Neuronal stem cell (in vitro differentiated cells): ENCODE data around the gene ADRA1B.

Source experiments
- DNase-seq: peaks from one replicate; pipeline ENCODE4 v3.0.0-alpha.2; 2013; ENCODE audit warnings: low spot score
- H2AFZ ChIP-seq: one replicate; pipeline ENCODE4 v1.6.1; 2013; ENCODE audit warnings: mild to moderate bottlenecking, low read length, inconsistent platforms
- H2AK5ac ChIP-seq: 2 replicates; pipeline ENCODE4 v1.6.1; 2013; ENCODE audit warnings: low read depth, mild to moderate bottlenecking, inconsistent platforms, low read length, moderate library complexity, mixed read lengths
- H2BK120ac ChIP-seq: 2 replicates; pipeline ENCODE4 v1.6.1; 2013; ENCODE audit warnings: low read depth, mild to moderate bottlenecking, inconsistent platforms, low read length, moderate library complexity, mixed read lengths
- H2BK12ac ChIP-seq: one replicate; pipeline ENCODE4 v1.6.1; 2013; ENCODE audit warnings: low read length, inconsistent platforms
- H2BK15ac ChIP-seq: 2 replicates; pipeline ENCODE4 v1.6.1; 2013; ENCODE audit warnings: mild to moderate bottlenecking, low read length, inconsistent platforms, mixed read lengths
- H2BK5ac ChIP-seq: one replicate; pipeline ENCODE4 v1.6.1; 2013; ENCODE audit warnings: inconsistent platforms, mild to moderate bottlenecking, low read length, moderate library complexity
- H3K14ac ChIP-seq: one replicate; pipeline ENCODE4 v1.6.1; 2013; ENCODE audit warnings: low read length, inconsistent platforms
- H3K18ac ChIP-seq: 2 replicates; pipeline ENCODE4 v1.6.1; 2013; ENCODE audit warnings: low read length, inconsistent platforms
- H3K23ac ChIP-seq: 2 replicates; pipeline ENCODE4 v1.6.1; 2013; ENCODE audit warnings: low read depth, mild to moderate bottlenecking, mixed read lengths, low read length, inconsistent platforms; ENCODE audit not compliant: poor library complexity
- H3K27ac ChIP-seq: replicated peaks from 3 replicates; pipeline ENCODE4 v1.5.1; 2013; ENCODE audit warnings: low read length, inconsistent platforms
- H3K27me3 ChIP-seq, 3 experiments: 2 replicates each; pipeline ENCODE4 v1.6.1; 2013; ENCODE audit warnings: low read length in 3 of 3, mild to moderate bottlenecking in 2 of 3, inconsistent platforms in 1 of 3, low read depth in 1 of 3, mixed read lengths in 1 of 3, moderate library complexity in 1 of 3; ENCODE audit not compliant: control insufficient read depth in 3 of 3, insufficient read depth in 3 of 3
- H3K36me3 ChIP-seq, 2 donors: replicated peaks in 1 of 2; 2 replicates each; pipeline ENCODE4 v1.6.1; 2013; ENCODE audit warnings: low read length in 2 of 2; ENCODE audit not compliant: control insufficient read depth in 2 of 2, insufficient read depth in 2 of 2
- H3K4ac ChIP-seq: 2 replicates; pipeline ENCODE4 v1.6.1; 2013; ENCODE audit warnings: inconsistent platforms, mild to moderate bottlenecking, low read length, moderate library complexity
- H3K4me1 ChIP-seq, 2 donors: 1 replicate in 1 of 2; 2 replicates in 1 of 2; pipeline ENCODE4 v1.6.1; 2013; ENCODE audit warnings: low read length in 2 of 2, low read depth in 1 of 2; ENCODE audit not compliant: control insufficient read depth in 2 of 2, insufficient read depth in 1 of 2
- H3K4me2 ChIP-seq: one replicate; pipeline ENCODE4 v1.6.1; 2013; ENCODE audit warnings: mild to moderate bottlenecking, low read length, inconsistent platforms; ENCODE audit not compliant: insufficient read depth, poor library complexity, severe bottlenecking
- H3K4me3 ChIP-seq, 2 donors: 2 replicates each; pipeline ENCODE4 v1.5.1; 2013; ENCODE audit warnings: low read length in 2 of 2, mild to moderate bottlenecking in 2 of 2, inconsistent platforms in 1 of 2, moderate library complexity in 1 of 2
- H3K79me1 ChIP-seq: one replicate; pipeline ENCODE4 v1.6.1; 2013; ENCODE audit warnings: low read depth, mild to moderate bottlenecking, inconsistent platforms, low read length, moderate library complexity
- H3K9ac ChIP-seq: one replicate; pipeline ENCODE4 v1.6.1; 2013; ENCODE audit warnings: mild to moderate bottlenecking, low read depth, low read length, inconsistent platforms; ENCODE audit not compliant: poor library complexity
- H3K9me3 ChIP-seq, 2 donors: replicated peaks in 1 of 2; 2 replicates each; pipeline versions ENCODE3 to v1.6.1; 2013; ENCODE audit warnings: low read length in 2 of 2, mild to moderate bottlenecking in 2 of 2, inconsistent platforms in 1 of 2, low read depth in 1 of 2, mixed read lengths in 1 of 2, moderate library complexity in 1 of 2; ENCODE audit not compliant: control insufficient read depth in 2 of 2, insufficient read depth in 1 of 2
- H4K8ac ChIP-seq: one replicate; pipeline ENCODE4 v1.6.1; 2013; ENCODE audit warnings: low read depth, mild to moderate bottlenecking, inconsistent platforms, low read length, moderate library complexity
- H4K91ac ChIP-seq: one replicate; pipeline ENCODE4 v1.6.1; 2013; ENCODE audit warnings: low read length, low read depth, mild to moderate bottlenecking, inconsistent platforms; ENCODE audit not compliant: poor library complexity
- WGBS, 2 donors: extraction: QIAGEN DNeasy Blood & Tissue Kit; methylation state at CpG; one replicate each; pipeline ENCODE4 v1.1.7; 2013; ENCODE audit warnings: missing lambda C conversion rate in 2 of 2, mixed read lengths in 1 of 2; ENCODE audit not compliant: insufficient read length in 2 of 2, insufficient replicate concordance in 1 of 2; ENCODE audit errors: extremely low coverage in 2 of 2; 5-methylcytosine and 5-hydroxymethylcytosine counted together

The ADRA1B gene

DNA sequence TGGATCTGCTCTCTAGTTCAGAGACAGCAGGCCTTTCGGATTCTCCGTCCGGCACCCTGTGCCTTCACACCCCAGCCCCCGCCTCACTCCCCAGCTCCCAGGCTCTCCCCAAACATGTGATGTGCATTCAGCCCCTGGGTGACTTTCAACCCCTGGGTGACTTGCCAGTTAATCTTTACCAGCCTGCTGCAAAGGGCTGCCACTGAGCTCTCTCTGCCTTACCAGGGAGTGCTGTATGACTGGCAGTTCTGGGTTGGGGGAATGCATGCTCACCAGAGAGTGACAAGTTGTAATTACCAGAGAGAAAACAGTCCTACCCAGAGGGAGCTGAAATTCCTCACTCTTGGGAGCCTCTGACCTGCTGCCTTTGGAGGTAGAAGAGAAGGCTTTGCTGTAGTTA lies 4.9 kb upstream of the ADRA1B start:
- peaks cover 0 to 44% (median 13%) of the 10 kb centered on the region in 3 experiments for H3K27me3 ChIP-seq
- H3K36me3 ChIP-seq = no peaks in the 10 kb centered on the region
- peaks cover 0 to 12% of the 10 kb centered on the region in 2 donors for H3K4me1 ChIP-seq
- H3K18ac ChIP-seq = no peak overlapping the region
- no peak overlapping the region for H3K4ac ChIP-seq
- H2BK15ac ChIP-seq = no peak overlapping the region
- H3K4me3 ChIP-seq = no peak overlapping the region
- no peak overlapping the region for H3K23ac ChIP-seq
- no peak overlapping the region for H2BK120ac ChIP-seq
- no peak overlapping the region for H3K27ac ChIP-seq
- DNase-seq = no peak
- H2BK5ac ChIP-seq = no peak overlapping the region
- no CpG with 5 or more reads among the region's 4 CpGs for WGBS, 2 donors
- no peak overlapping the region for H4K8ac ChIP-seq
- H3K14ac ChIP-seq = no peak overlapping the region
- no peak overlapping the region for H3K9ac ChIP-seq
- H2AFZ ChIP-seq = no peak overlapping the region
- H4K91ac ChIP-seq = no peak overlapping the region
- no peaks in the 10 kb centered on the region for H3K9me3 ChIP-seq
- H2BK12ac ChIP-seq = no peak overlapping the region
- peak overlapping the region; percentile 32 for H2AK5ac ChIP-seq
- no peaks in the 10 kb centered on the region for H3K79me1 ChIP-seq
- no peak overlapping the region for H3K4me2 ChIP-seq

GRCh38 chr5:159912033-159912800 lies 4.1 kb upstream of the ADRA1B start:
- no peak overlapping the region for H4K91ac ChIP-seq
- H3K27ac ChIP-seq = no peak overlapping the region
- H2BK15ac ChIP-seq = no peak overlapping the region
- H3K4me2 ChIP-seq = no peak overlapping the region
- H3K27me3 ChIP-seq = peaks cover 0 to 51% (median 20%) of the 10 kb centered on the region in 3 experiments
- H3K4ac ChIP-seq = no peak overlapping the region
- no peak overlapping the region for H2BK5ac ChIP-seq
- H3K9ac ChIP-seq = no peak overlapping the region
- no CpG with 5 or more reads among the region's 4 CpGs for WGBS, 2 donors
- no peak overlapping the region for H2BK12ac ChIP-seq
- no peaks in the 10 kb centered on the region for H3K79me1 ChIP-seq
- H2AFZ ChIP-seq = no peak overlapping the region
- no peak overlapping the region for H2BK120ac ChIP-seq
- no peak overlapping the region for H2AK5ac ChIP-seq
- H4K8ac ChIP-seq = no peak overlapping the region
- peaks cover 0 to 12% of the 10 kb centered on the region in 2 donors for H3K4me1 ChIP-seq
- no peak overlapping the region for H3K4me3 ChIP-seq
- DNase-seq = no peak
- H3K18ac ChIP-seq = no peak overlapping the region
- no peak overlapping the region for H3K14ac ChIP-seq
- H3K23ac ChIP-seq = no peak overlapping the region
- no peaks in the 10 kb centered on the region for H3K36me3 ChIP-seq
- no peaks in the 10 kb centered on the region for H3K9me3 ChIP-seq

DNA sequence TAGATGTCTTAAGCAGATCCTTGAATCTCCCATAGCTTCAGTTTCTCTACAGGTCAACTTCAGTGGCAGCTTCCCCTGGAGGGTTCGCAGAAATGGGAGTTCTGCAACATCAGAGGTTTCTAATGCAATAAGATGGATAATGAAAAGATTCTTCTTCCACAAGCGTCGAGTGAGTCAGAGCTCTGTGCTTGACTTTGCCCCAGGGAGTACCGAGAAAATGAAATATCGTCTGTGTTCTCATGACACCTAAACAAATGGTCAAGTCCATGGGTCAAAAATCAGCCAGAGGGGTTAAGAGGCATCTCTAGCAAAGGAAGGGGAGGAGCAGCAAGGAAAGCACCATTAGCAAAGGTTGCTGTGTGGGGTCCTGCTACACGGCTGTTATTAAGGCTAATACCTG lies 3.2 kb upstream of the ADRA1B start:
- H3K27ac ChIP-seq = no peak overlapping the region
- H3K14ac ChIP-seq = no peak overlapping the region
- no peaks in the 10 kb centered on the region for H3K79me1 ChIP-seq
- no CpG with 5 or more reads among the region's 6 CpGs for WGBS, 2 donors
- no peak overlapping the region for H3K18ac ChIP-seq
- H2AK5ac ChIP-seq = no peak overlapping the region
- no peak overlapping the region for H3K4ac ChIP-seq
- H3K9me3 ChIP-seq = no peaks in the 10 kb centered on the region
- H4K91ac ChIP-seq = no peak overlapping the region
- no peak overlapping the region for H2BK5ac ChIP-seq
- DNase-seq = no peak
- H3K9ac ChIP-seq = no peak overlapping the region
- H3K23ac ChIP-seq = no peak overlapping the region
- no peak overlapping the region for H3K4me3 ChIP-seq
- no peak overlapping the region for H3K4me2 ChIP-seq
- no peak overlapping the region for H2AFZ ChIP-seq
- H2BK12ac ChIP-seq = no peak overlapping the region
- no peak overlapping the region for H2BK15ac ChIP-seq
- no peaks in the 10 kb centered on the region for H3K36me3 ChIP-seq
- no peak overlapping the region for H2BK120ac ChIP-seq
- peaks cover 0 to 8% of the 10 kb centered on the region in 2 donors for H3K4me1 ChIP-seq
- no peak overlapping the region for H4K8ac ChIP-seq
- peaks cover 0 to 59% (median 22%) of the 10 kb centered on the region in 3 experiments for H3K27me3 ChIP-seq

- Histone ChIP-seq H4K8ac (no peak overlapping the region), H3K9me3 (no peaks in the 10 kb centered on the region), H3K14ac (no peak overlapping the region), H2BK120ac (no peak overlapping the region), H2BK5ac (no peak overlapping the region), H3K79me1 (no peaks in the 10 kb centered on the region), H3K27me3 (peaks cover 0 to 63% (median 22%) of the 10 kb centered on the region in 3 experiments), H3K4me1 (peaks cover 0 to 7% of the 10 kb centered on the region in 2 donors), H3K36me3 (no peaks in the 10 kb centered on the region), H3K27ac (no peak overlapping the region), H3K23ac (no peak overlapping the region), H2AK5ac (no peak overlapping the region), H3K18ac (no peak overlapping the region), H2AFZ (no peak overlapping the region), H3K9ac (no peak overlapping the region), H3K4me2 (no peak overlapping the region), H4K91ac (no peak overlapping the region), H3K4me3 (no peak overlapping the region), H2BK15ac (no peak overlapping the region), H2BK12ac (no peak overlapping the region), H3K4ac (no peak overlapping the region)
- DNase-seq = no peak
Measured at GRCh38 chr5:159913501-159913900, 2.8 kb upstream of the ADRA1B start.
